Measurements from ENCODE around the gene SEMG1. TPM values are rescaled to one million over a fixed set of nuclear protein-coding genes. Genes with fewer than 3 reads are reported as not detected.

The SEMG1 gene
- total and polyA plus RNA-seq, 9 donors, result not detected

DNA sequence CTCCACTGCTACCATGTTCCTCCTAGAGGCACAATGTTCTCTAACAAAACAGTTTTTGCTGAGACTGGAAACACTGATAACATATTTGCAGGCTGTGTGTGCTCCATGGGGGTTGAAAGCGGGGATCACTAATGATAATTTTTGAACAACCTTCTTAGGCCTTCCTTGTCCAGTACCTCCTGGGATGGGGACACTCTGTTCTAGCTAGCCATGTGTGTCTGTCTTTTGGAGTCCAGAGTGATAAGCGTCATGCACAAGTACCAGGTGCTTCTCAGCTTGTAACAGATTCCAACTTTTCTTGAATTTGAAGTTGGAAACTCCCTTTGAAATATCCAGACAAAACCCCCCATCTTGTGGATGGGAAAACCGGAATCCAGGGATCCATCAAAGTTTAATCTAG, 17.0 kb upstream of the SEMG1 start:
- Histone ChIP-seq H3K9me3 (no peaks in the 10 kb centered on the region), H3K4me3 (no peak overlapping the region), H3K27ac (no peak overlapping the region), H3K36me3 (no peaks in the 10 kb centered on the region), H3K27me3 (no peaks in the 10 kb centered on the region), H3K4me1 (ENCODE audit: insufficient read depth) (no peaks in the 10 kb centered on the region)
- DNase-seq, result no peak
- intact Hi-C loops (cut with DNase I), result no loop called here
- TF ChIP-seq EP300 (IDR thresholded peaks at IDR 0.05) (no peak), POLR2A (IDR thresholded peaks at IDR 0.05) (no peak)
- TF ChIP-seq, protein P1, sequence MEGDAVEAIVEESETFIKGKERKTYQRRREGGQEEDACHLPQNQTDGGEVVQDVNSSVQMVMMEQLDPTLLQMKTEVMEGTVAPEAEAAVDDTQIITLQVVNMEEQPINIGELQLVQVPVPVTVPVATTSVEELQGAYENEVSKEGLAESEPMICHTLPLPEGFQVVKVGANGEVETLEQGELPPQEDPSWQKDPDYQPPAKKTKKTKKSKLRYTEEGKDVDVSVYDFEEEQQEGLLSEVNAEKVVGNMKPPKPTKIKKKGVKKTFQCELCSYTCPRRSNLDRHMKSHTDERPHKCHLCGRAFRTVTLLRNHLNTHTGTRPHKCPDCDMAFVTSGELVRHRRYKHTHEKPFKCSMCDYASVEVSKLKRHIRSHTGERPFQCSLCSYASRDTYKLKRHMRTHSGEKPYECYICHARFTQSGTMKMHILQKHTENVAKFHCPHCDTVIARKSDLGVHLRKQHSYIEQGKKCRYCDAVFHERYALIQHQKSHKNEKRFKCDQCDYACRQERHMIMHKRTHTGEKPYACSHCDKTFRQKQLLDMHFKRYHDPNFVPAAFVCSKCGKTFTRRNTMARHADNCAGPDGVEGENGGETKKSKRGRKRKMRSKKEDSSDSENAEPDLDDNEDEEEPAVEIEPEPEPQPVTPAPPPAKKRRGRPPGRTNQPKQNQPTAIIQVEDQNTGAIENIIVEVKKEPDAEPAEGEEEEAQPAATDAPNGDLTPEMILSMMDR (IDR thresholded peaks at IDR 0.05), result no peak
- 71 to 83% (median 75%) methylated on average over 3 of the region's 3 CpGs for WGBS, 3 donors

DNA sequence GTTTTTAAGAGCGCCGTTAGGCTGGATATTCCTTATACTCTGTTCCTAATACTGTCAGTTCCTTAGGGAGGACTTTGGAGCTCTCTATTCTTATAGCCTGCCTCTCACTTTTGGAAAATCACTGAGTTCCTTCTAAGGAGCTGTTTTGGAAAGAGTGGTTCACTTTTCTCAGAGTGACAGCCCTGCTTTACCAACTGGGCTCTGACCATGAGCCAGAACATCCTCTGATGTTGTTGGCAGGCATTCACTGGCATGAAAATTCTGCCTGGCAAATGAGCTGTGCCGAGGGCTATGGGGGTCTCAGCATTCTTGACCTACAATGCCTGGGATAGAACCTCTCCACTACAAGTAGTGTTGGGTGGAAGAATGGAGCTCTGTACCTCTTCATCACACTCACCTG, 14.9 kb upstream of the SEMG1 start:
- no peaks in the 10 kb centered on the region for H3K9me3 ChIP-seq
- H3K27ac ChIP-seq, result no peak overlapping the region
- no peak overlapping the region for H3K4me3 ChIP-seq
- H3K36me3 ChIP-seq, result no peaks in the 10 kb centered on the region
- no peak for DNase-seq
- H3K27me3 ChIP-seq, result no peaks in the 10 kb centered on the region
- WGBS, 3 donors, result 91 to 97% (median 92%) methylated on average over 3 of the region's 3 CpGs
- intact Hi-C loops (cut with DNase I), result no loop called here
- TF ChIP-seq EP300 (IDR thresholded peaks at IDR 0.05) (no peak), POLR2A (IDR thresholded peaks at IDR 0.05) (no peak)
- TF ChIP-seq, protein P1 (IDR thresholded peaks at IDR 0.05), result no peak
- H3K4me1 ChIP-seq (ENCODE audit: insufficient read depth), result no peaks in the 10 kb centered on the region

DNA sequence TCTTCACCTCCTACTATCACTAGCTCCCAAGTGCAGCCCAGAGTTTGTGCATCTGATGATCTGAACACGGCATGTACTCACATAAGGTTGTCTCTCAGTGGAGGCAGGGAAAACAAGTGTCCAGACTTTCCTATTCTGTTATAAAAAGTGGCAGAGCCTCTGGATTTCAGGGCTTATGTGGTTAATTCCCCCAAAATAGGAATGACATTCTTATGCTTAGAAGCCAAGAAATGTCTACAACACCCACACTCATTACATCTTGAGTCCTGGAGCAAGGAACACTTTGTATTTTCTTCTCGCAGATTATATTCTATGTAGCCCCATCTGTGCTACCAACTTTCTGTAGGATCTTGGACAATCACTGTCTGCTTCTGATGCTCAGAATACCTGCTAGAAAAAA, 13.5 kb upstream of the SEMG1 start:
- H3K36me3 ChIP-seq, result no peaks in the 10 kb centered on the region
- no peaks in the 10 kb centered on the region for H3K9me3 ChIP-seq
- 82 to 85% (median 83%) methylated on average over 2 of the region's 2 CpGs for WGBS, 3 donors
- TF ChIP-seq, protein P1 (IDR thresholded peaks at IDR 0.05), result no peak
- TF ChIP-seq POLR2A (IDR thresholded peaks at IDR 0.05), result no peak
- H3K4me3 ChIP-seq, result no peak overlapping the region
- intact Hi-C loops (cut with DNase I), result no loop called here
- H3K4me1 ChIP-seq (ENCODE audit: insufficient read depth), result no peaks in the 10 kb centered on the region
- H3K27ac ChIP-seq, result no peak overlapping the region
- H3K27me3 ChIP-seq, result no peaks in the 10 kb centered on the region
- no peak for DNase-seq

DNA sequence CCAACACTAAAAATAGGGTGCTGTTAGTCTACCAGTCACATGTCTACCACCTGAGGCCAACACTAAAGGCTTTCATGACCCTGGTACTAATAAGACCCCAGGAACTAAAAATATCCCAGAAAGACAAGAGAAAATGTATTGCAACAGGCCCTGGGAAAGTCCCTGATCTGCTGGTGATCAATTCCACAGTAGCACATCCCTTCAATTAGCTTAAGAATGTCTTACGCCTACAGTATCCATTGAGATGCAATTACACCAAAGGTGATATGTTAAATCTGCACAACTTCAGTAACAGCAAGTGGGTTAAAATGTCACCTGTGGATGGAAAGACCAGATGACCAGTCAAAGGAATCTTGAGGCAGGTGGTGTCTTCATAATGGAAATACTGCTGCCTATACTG, 3.1 kb downstream of the SEMG1 start:
- no peak for DNase-seq
- no peak overlapping the region for H3K27ac ChIP-seq
- H3K9me3 ChIP-seq, result no peaks in the 10 kb centered on the region
- H3K4me3 ChIP-seq, result no peak overlapping the region
- intact Hi-C loops (cut with DNase I), result no loop called here
- H3K4me1 ChIP-seq (ENCODE audit: insufficient read depth), result no peaks in the 10 kb centered on the region
- no peaks in the 10 kb centered on the region for H3K27me3 ChIP-seq
- no peaks in the 10 kb centered on the region for H3K36me3 ChIP-seq
- WGBS, 3 donors, result 81 to 92% (median 84%) methylated on average over 1 of the region's 1 CpG
- no peak for TF ChIP-seq EP300 (IDR thresholded peaks at IDR 0.05)
- no peak for TF ChIP-seq POLR2A (IDR thresholded peaks at IDR 0.05)
- TF ChIP-seq, protein P1 (IDR thresholded peaks at IDR 0.05), result no peak
